ENCODE measurements around the gene DNAJB12.
"Not testable (repeated sequence)": the region's sequence is repeated elsewhere in the genome, so short reads cannot be mapped to it uniquely, and the experiment has no call there.

Gene DNAJB12

GRCh38 chr10:72329290-72330068 lies 25.2 kb downstream of the DNAJB12 start:
- no peak for DNase-seq (ENCODE audit: low read depth, low spot score)
- no peak for TF ChIP-seq YY1 (IDR thresholded peaks at IDR 0.05; ENCODE audit: insufficient read depth, insufficient read length)
- TF ChIP-seq ZNF274 (IDR thresholded peaks at IDR 0.05; ENCODE audit: low read depth, low read length), result no peak
- TF ChIP-seq SUZ12 (IDR thresholded peaks at IDR 0.05; ENCODE audit: extremely low read depth, insufficient read depth, insufficient read length), result no peak
- Histone ChIP-seq H3K4me1 (ENCODE audit: insufficient read depth, insufficient read length) (peaks cover 23% of the 10 kb centered on the region), H3K9me3 (ENCODE audit: insufficient read depth, low read length) (no peaks in the 10 kb centered on the region), H3K27me3 (ENCODE audit: insufficient read depth, insufficient read length) (no peaks in the 10 kb centered on the region), H3K36me3 (ENCODE audit: insufficient read depth, insufficient read length, low read length) (peaks cover 18% of the 10 kb centered on the region), H3K4me3 (ENCODE audit: insufficient read length, low read depth) (no peak overlapping the region), H3K9ac (ENCODE audit: insufficient read length, low read depth) (peak overlapping the region; percentile 21)

GRCh38 chr10:72328829-72329204 lies 25.9 kb downstream of the DNAJB12 start:
- no peak for DNase-seq (ENCODE audit: low read depth, low spot score)
- Histone ChIP-seq H3K9ac (ENCODE audit: insufficient read length, low read depth) (peak overlapping the region; percentile 50), H3K36me3 (ENCODE audit: insufficient read depth, insufficient read length, low read length) (peaks cover 11% of the 10 kb centered on the region), H3K9me3 (ENCODE audit: insufficient read depth, low read length) (no peaks in the 10 kb centered on the region), H3K4me3 (ENCODE audit: insufficient read length, low read depth) (no peak overlapping the region), H3K27me3 (ENCODE audit: insufficient read depth, insufficient read length) (no peaks in the 10 kb centered on the region), H3K4me1 (ENCODE audit: insufficient read depth, insufficient read length) (peaks cover 20% of the 10 kb centered on the region)
- TF ChIP-seq ZNF274 (IDR thresholded peaks at IDR 0.05; ENCODE audit: low read depth, low read length), result no peak
- no peak for TF ChIP-seq YY1 (IDR thresholded peaks at IDR 0.05; ENCODE audit: insufficient read depth, insufficient read length)
- TF ChIP-seq SUZ12 (IDR thresholded peaks at IDR 0.05; ENCODE audit: extremely low read depth, insufficient read depth, insufficient read length), result no peak

- H3K27me3 ChIP-seq (ENCODE audit: insufficient read depth, insufficient read length), result no peaks in the 10 kb centered on the region
- DNase-seq (ENCODE audit: low read depth, low spot score), result no peak
- peaks cover 6% of the 10 kb centered on the region for H3K36me3 ChIP-seq (ENCODE audit: insufficient read depth, insufficient read length, low read length)
- no peaks in the 10 kb centered on the region for H3K9me3 ChIP-seq (ENCODE audit: insufficient read depth, low read length)
- H3K4me3 ChIP-seq (ENCODE audit: insufficient read length, low read depth), result no peak overlapping the region
- peak overlapping the region; percentile 50 for H3K9ac ChIP-seq (ENCODE audit: insufficient read length, low read depth)
- H3K4me1 ChIP-seq (ENCODE audit: insufficient read depth, insufficient read length), result peaks cover 25% of the 10 kb centered on the region
- no peak for TF ChIP-seq YY1 (IDR thresholded peaks at IDR 0.05; ENCODE audit: insufficient read depth, insufficient read length)
- TF ChIP-seq SUZ12 (IDR thresholded peaks at IDR 0.05; ENCODE audit: extremely low read depth, insufficient read depth, insufficient read length), result no peak
- TF ChIP-seq ZNF274 (IDR thresholded peaks at IDR 0.05; ENCODE audit: low read depth, low read length), result no peak
Measured at GRCh38 chr10:72328045-72328828, 26.5 kb downstream of the DNAJB12 start.

GRCh38 chr10:72326665-72327603 lies 27.8 kb downstream of the DNAJB12 start:
- H3K27me3 ChIP-seq (ENCODE audit: insufficient read depth, insufficient read length); H3K4me3 ChIP-seq (ENCODE audit: insufficient read length, low read depth); H3K9me3 ChIP-seq (ENCODE audit: insufficient read depth, low read length); DNase-seq (ENCODE audit: low read depth, low spot score); H3K9ac ChIP-seq (ENCODE audit: insufficient read length, low read depth); H3K36me3 ChIP-seq (ENCODE audit: insufficient read depth, insufficient read length, low read length): not testable (repeated sequence)
- peaks cover 28% of the 10 kb centered on the region for H3K4me1 ChIP-seq (ENCODE audit: insufficient read depth, insufficient read length)

DNA sequence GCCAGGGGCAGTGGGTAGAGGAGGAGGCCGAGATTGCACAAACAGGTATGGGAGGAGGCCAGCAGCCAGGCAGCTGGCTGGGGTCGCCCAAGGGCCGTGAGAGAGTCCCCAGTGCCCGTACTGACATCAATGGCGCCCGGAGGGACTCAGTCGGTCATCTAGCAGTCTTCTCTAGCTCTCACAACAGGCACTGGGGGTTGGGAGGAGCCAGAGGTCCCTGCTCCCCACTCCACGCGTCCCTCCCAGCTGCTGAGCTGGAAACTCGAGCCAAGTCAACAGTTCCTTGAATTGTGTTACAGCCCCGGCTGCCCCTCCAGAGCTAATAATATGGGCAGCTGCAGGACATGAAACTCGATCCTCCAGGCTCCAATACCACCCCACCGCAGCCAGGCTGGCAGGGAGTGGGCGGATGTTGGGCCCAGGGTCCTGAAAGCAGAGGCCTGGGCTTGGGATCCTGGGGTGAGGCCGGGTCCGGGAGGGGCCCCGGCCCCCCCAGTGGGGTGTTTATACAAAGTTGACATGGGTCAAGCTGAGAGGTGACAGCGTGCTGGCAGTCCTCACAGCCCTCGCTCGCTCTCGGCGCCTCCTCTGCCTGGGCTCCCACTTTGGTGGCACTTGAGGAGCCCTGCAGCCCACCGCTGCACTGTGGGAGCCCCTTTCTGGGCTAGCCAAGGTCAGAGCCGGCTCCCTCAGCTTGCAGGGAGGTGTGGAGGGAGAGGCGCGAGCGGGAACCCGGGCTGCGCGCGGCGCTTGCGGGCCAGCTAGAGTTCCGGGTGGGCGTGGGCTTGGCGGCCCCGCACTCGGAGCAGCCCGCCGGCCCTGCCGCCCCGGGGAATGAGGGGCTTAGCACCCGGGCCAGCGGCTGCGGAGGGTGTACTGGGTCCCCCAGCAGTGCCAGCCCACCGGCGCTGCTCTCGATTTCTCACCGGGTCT lies 29.2 kb downstream of the DNAJB12 start:
- H3K9ac ChIP-seq (ENCODE audit: insufficient read length, low read depth); DNase-seq (ENCODE audit: low read depth, low spot score); H3K9me3 ChIP-seq (ENCODE audit: insufficient read depth, low read length); H3K27me3 ChIP-seq (ENCODE audit: insufficient read depth, insufficient read length); H3K4me3 ChIP-seq (ENCODE audit: insufficient read length, low read depth); H3K36me3 ChIP-seq (ENCODE audit: insufficient read depth, insufficient read length, low read length): not testable (repeated sequence)
- peaks cover 28% of the 10 kb centered on the region for H3K4me1 ChIP-seq (ENCODE audit: insufficient read depth, insufficient read length)

GRCh38 chr10:72323771-72324191 lies 30.9 kb downstream of the DNAJB12 start:
- Histone ChIP-seq H3K4me3 (ENCODE audit: insufficient read length, low read depth) (no peak overlapping the region), H3K36me3 (ENCODE audit: insufficient read depth, insufficient read length, low read length) (no peaks in the 10 kb centered on the region), H3K27me3 (ENCODE audit: insufficient read depth, insufficient read length) (no peaks in the 10 kb centered on the region), H3K9ac (ENCODE audit: insufficient read length, low read depth) (peak overlapping the region; percentile 32), H3K9me3 (ENCODE audit: insufficient read depth, low read length) (no peaks in the 10 kb centered on the region), H3K4me1 (ENCODE audit: insufficient read depth, insufficient read length) (peaks cover 31% of the 10 kb centered on the region)
- TF ChIP-seq YY1 (IDR thresholded peaks at IDR 0.05; ENCODE audit: insufficient read depth, insufficient read length) (no peak), ZNF274 (IDR thresholded peaks at IDR 0.05; ENCODE audit: low read depth, low read length) (no peak), SUZ12 (IDR thresholded peaks at IDR 0.05; ENCODE audit: extremely low read depth, insufficient read depth, insufficient read length) (no peak)
- DNase-seq (ENCODE audit: low read depth, low spot score), result no peak
